H9 (cell line): ENCODE data around the gene FTH1. TPM values are rescaled to one million over a fixed set of nuclear protein-coding genes. Genes with fewer than 3 reads are reported as not detected.

Experiments
- DNase-seq: peaks from one replicate; pipeline ENCODE4 v3.0.0-alpha.2; 2017
- H2AFZ ChIP-seq: one replicate; pipeline ENCODE4 v1.6.1; 2013; ENCODE audit warnings: mild to moderate bottlenecking, low read length, control low read depth, moderate library complexity
- H2AK5ac ChIP-seq: 2 replicates; pipeline ENCODE4 v1.6.1; 2013; ENCODE audit warnings: low read length, control low read depth, mixed read lengths; ENCODE audit not compliant: insufficient read length
- H2BK120ac ChIP-seq: one replicate; pipeline ENCODE4 v1.6.1; 2013; ENCODE audit warnings: low read depth, mild to moderate bottlenecking, low read length, control low read depth, inconsistent platforms; ENCODE audit not compliant: poor library complexity, severe bottlenecking
- H2BK12ac ChIP-seq: 2 replicates; pipeline ENCODE4 v1.6.1; 2013; ENCODE audit warnings: low read length, control low read depth, mixed read lengths, low read depth; ENCODE audit not compliant: insufficient read length
- H2BK15ac ChIP-seq: 2 replicates; pipeline ENCODE4 v1.6.1; 2013; ENCODE audit warnings: low read depth, low read length, control low read depth
- H2BK20ac ChIP-seq: one replicate; pipeline ENCODE4 v1.6.1; 2013; ENCODE audit warnings: low read depth, mild to moderate bottlenecking, low read length, control low read depth, inconsistent platforms; ENCODE audit not compliant: poor library complexity, severe bottlenecking
- H2BK5ac ChIP-seq: 2 replicates; pipeline ENCODE4 v1.6.1; 2013; ENCODE audit warnings: low read length, control low read depth, mixed read lengths; ENCODE audit not compliant: insufficient read length
- H3K14ac ChIP-seq: 2 replicates; pipeline ENCODE4 v1.6.1; 2013; ENCODE audit warnings: low read length, control low read depth; ENCODE audit not compliant: insufficient read depth
- H3K18ac ChIP-seq: 2 replicates; pipeline ENCODE4 v1.6.1; 2013; ENCODE audit warnings: low read depth, mild to moderate bottlenecking, mixed read lengths, low read length, control low read depth; ENCODE audit not compliant: insufficient read length
- H3K23ac ChIP-seq: 2 replicates; pipeline ENCODE4 v1.6.1; 2013; ENCODE audit warnings: low read length, control low read depth, mixed read lengths, low read depth; ENCODE audit not compliant: insufficient read length
- H3K23me2 ChIP-seq: 2 replicates; pipeline ENCODE4 v1.6.1; 2013; ENCODE audit warnings: low read depth, mild to moderate bottlenecking, mixed read lengths, low read length, control low read depth; ENCODE audit not compliant: insufficient read length, poor library complexity, severe bottlenecking
- H3K27ac ChIP-seq: 2 replicates; pipeline ENCODE4 v1.5.1; 2013; ENCODE audit warnings: low read length, control low read depth, mixed read lengths, low read depth; ENCODE audit not compliant: insufficient read length
- H3K27me3 ChIP-seq: 2 replicates; pipeline ENCODE4 v1.6.1; 2013; ENCODE audit warnings: low read length, control low read depth, inconsistent platforms; ENCODE audit not compliant: insufficient read depth
- H3K4ac ChIP-seq: 2 replicates; pipeline ENCODE4 v1.6.1; 2013; ENCODE audit warnings: low read depth, mild to moderate bottlenecking, control low read depth, inconsistent platforms, low read length, moderate library complexity
- H3K4me1 ChIP-seq: 2 replicates; pipeline ENCODE4 v1.6.1; 2013; ENCODE audit warnings: low read length, control low read depth, inconsistent platforms; ENCODE audit not compliant: insufficient read depth
- H3K4me2 ChIP-seq: 2 replicates; pipeline ENCODE4 v1.6.1; 2013; ENCODE audit warnings: low read length, control low read depth, mixed read lengths; ENCODE audit not compliant: insufficient read length, insufficient read depth
- H3K56ac ChIP-seq: 2 replicates; pipeline ENCODE4 v1.6.1; 2013; ENCODE audit warnings: low read depth, mild to moderate bottlenecking, mixed read lengths, low read length, control low read depth; ENCODE audit not compliant: insufficient read length
- H3K79me1 ChIP-seq: 2 replicates; pipeline ENCODE4 v1.6.1; 2013; ENCODE audit warnings: low read depth, mild to moderate bottlenecking, moderate library complexity, low read length, control low read depth, inconsistent platforms; ENCODE audit not compliant: insufficient read depth, poor library complexity, severe bottlenecking
- H3K79me2 ChIP-seq: 2 replicates; pipeline ENCODE4 v1.6.1; 2013; ENCODE audit warnings: low read length, control low read depth, inconsistent platforms; ENCODE audit not compliant: insufficient read depth
- H3K9ac ChIP-seq: 2 replicates; pipeline ENCODE4 v1.6.1; 2013; ENCODE audit warnings: low read length, control low read depth, mixed read lengths; ENCODE audit not compliant: insufficient read length; ENCODE audit errors: extremely low read depth
- H3K9me3 ChIP-seq: one replicate; pipeline ENCODE4 v1.6.1; 2013; ENCODE audit warnings: low read depth, low read length, inconsistent platforms; ENCODE audit not compliant: control insufficient read depth
- H3T11ph ChIP-seq: one replicate; pipeline ENCODE4 v1.6.1; 2013; ENCODE audit warnings: mild to moderate bottlenecking, low read length, control low read depth, inconsistent platforms
- H4K20me1 ChIP-seq: one replicate; pipeline ENCODE4 v1.6.1; 2013; ENCODE audit not compliant: control insufficient read depth, insufficient read length, insufficient read depth
- H4K5ac ChIP-seq: 2 replicates; pipeline ENCODE4 v1.6.1; 2013; ENCODE audit warnings: low read depth, mild to moderate bottlenecking, mixed read lengths, low read length, control low read depth; ENCODE audit not compliant: insufficient read length
- H4K8ac ChIP-seq: replicated peaks from 2 replicates; pipeline ENCODE4 v1.6.1; 2013; ENCODE audit warnings: low read length, control low read depth, mixed read lengths, low read depth; ENCODE audit not compliant: insufficient read length
- H4K91ac ChIP-seq: 2 replicates; pipeline ENCODE4 v1.6.1; 2013; ENCODE audit warnings: low read depth, mild to moderate bottlenecking, moderate library complexity, mixed read lengths, low read length, control low read depth; ENCODE audit not compliant: insufficient read length
- H3K27ac Mint-ChIP-seq, 3 experiments: 2 replicates in 2 of 3; 3 replicates in 1 of 3; pipeline ENCODE4 v1.8.0; 2020 to 2021; ENCODE audit warnings: mixed read lengths in 3 of 3, mild to moderate bottlenecking in 1 of 3, moderate library complexity in 1 of 3
- H3K27me3 Mint-ChIP-seq: 2 replicates; pipeline ENCODE4 v1.8.0; 2021; ENCODE audit warnings: low read depth, mild to moderate bottlenecking, moderate library complexity, mixed read lengths
- H3K36me3 Mint-ChIP-seq, 3 experiments: 2 replicates in 2 of 3; 3 replicates in 1 of 3; pipeline ENCODE4 v1.8.0; 2020 to 2021; ENCODE audit warnings: low read depth in 3 of 3, mixed read lengths in 3 of 3; ENCODE audit not compliant: insufficient read depth in 1 of 3
- H3K4me1 Mint-ChIP-seq, 2 experiments: 2 replicates each; pipeline ENCODE4 v1.8.0; 2020; ENCODE audit warnings: mixed read lengths in 2 of 2
- H3K4me3 Mint-ChIP-seq, 2 experiments: 2 replicates in 1 of 2; 3 replicates in 1 of 2; pipeline ENCODE4 v1.8.0; 2020 to 2021; ENCODE audit warnings: mild to moderate bottlenecking in 2 of 2, mixed read lengths in 2 of 2, moderate library complexity in 1 of 2
- H3K9me3 Mint-ChIP-seq, 2 experiments: 2 replicates in 1 of 2; 3 replicates in 1 of 2; pipeline ENCODE4 v1.8.0; 2020; ENCODE audit warnings: mild to moderate bottlenecking in 2 of 2, mixed read lengths in 2 of 2, moderate library complexity in 1 of 2
- CTCF ChIP-seq: fragments of 200-600 bp; sonication (generic); conservative IDR thresholded peaks from 3 replicates; pipeline ENCODE4 v1.8.0; 2021; ENCODE audit warnings: antibody characterized with exemption, mild to moderate bottlenecking
- WGBS: extraction: QIAGEN DNeasy Blood & Tissue Kit; methylation state at CpG from one replicate; pipeline ENCODE4 v1.1.7; 2013; ENCODE audit warnings: missing lambda C conversion rate, low lambda C conversion rate, mixed read lengths; ENCODE audit not compliant: insufficient read length; ENCODE audit errors: extremely low coverage; 5-methylcytosine and 5-hydroxymethylcytosine counted together
- total RNA-seq: library from RNA; stranded (reverse); gene quantifications from 2 replicates; pipeline ENCODE4 v1.2.1, GENCODE V29; 2021

FTH1 gene
- total RNA-seq, 1 experiment from 2014 or later = 1,505 TPM

- no peak for DNase-seq
Measured at GRCh38 chr11:61957021-61957770, 10.2 kb downstream of the FTH1 start.

More at GRCh38 chr11:61957021-61957770, 10.2 kb downstream of the FTH1 start:
- no peaks in the 10 kb centered on the region for H3K9me3 ChIP-seq
- H3K79me1 ChIP-seq = no peaks in the 10 kb centered on the region
- no peaks in the 10 kb centered on the region for H4K20me1 ChIP-seq
- no peak overlapping the region for H2AFZ ChIP-seq
- Mint-ChIP-seq H3K4me3 (no peak overlapping the region), H3K36me3 (no peaks in the 10 kb centered on the region), H3K27ac (no peak overlapping the region; a peak in 1 of 7 replicates), H3K27me3 (peaks cover 31% of the 10 kb centered on the region), H3K9me3 (no peaks in the 10 kb centered on the region; a peak in 1 of 5 replicates), H3K4me1 (peaks cover 0 to 10% of the 10 kb centered on the region in 2 experiments; a peak in 1 of 4 replicates)
- H3K4me1 ChIP-seq = no peaks in the 10 kb centered on the region
- no peak overlapping the region for H2BK20ac ChIP-seq
- no peak overlapping the region for H3K18ac ChIP-seq
- no peak overlapping the region for H3K23ac ChIP-seq
- H3K27ac ChIP-seq = no peak overlapping the region
- no peaks in the 10 kb centered on the region for H3K79me2 ChIP-seq
- H3K4me2 ChIP-seq = no peak overlapping the region
- H3K14ac ChIP-seq = no peak overlapping the region; the same call in 1 of the 2 replicates
- no peak overlapping the region for H2BK120ac ChIP-seq
- no peaks in the 10 kb centered on the region for H3K27me3 ChIP-seq
- WGBS = no CpG with 5 or more reads among the region's 7 CpGs
- H2AK5ac ChIP-seq = no peak overlapping the region
- no peak overlapping the region for H4K5ac ChIP-seq
- no peak overlapping the region for H3K4ac ChIP-seq
- no peak overlapping the region for H3K9ac ChIP-seq
- no peak overlapping the region for H4K8ac ChIP-seq
- H3K23me2 ChIP-seq = peaks cover 8% of the 10 kb centered on the region
- TF ChIP-seq CTCF = no peak
- no peak overlapping the region for H2BK15ac ChIP-seq
- no peak overlapping the region for H3K56ac ChIP-seq
- no peak overlapping the region for H4K91ac ChIP-seq
- H3T11ph ChIP-seq = no peak overlapping the region
- no peak overlapping the region for H2BK12ac ChIP-seq
- H2BK5ac ChIP-seq = no peak overlapping the region
